GM19467 (cell line): ENCODE measurements around the gene MID1IP1.

Experiments
- ATAC-seq: cut with Tn5 transposase; IDR thresholded peaks from one replicate; pipeline ENCODE4 v1.9.1; 2021; ENCODE audit warnings: mild to moderate bottlenecking, moderate library complexity; ENCODE audit not compliant: unreplicated experiment

Gene MID1IP1, protein sequence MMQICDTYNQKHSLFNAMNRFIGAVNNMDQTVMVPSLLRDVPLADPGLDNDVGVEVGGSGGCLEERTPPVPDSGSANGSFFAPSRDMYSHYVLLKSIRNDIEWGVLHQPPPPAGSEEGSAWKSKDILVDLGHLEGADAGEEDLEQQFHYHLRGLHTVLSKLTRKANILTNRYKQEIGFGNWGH

DNA sequence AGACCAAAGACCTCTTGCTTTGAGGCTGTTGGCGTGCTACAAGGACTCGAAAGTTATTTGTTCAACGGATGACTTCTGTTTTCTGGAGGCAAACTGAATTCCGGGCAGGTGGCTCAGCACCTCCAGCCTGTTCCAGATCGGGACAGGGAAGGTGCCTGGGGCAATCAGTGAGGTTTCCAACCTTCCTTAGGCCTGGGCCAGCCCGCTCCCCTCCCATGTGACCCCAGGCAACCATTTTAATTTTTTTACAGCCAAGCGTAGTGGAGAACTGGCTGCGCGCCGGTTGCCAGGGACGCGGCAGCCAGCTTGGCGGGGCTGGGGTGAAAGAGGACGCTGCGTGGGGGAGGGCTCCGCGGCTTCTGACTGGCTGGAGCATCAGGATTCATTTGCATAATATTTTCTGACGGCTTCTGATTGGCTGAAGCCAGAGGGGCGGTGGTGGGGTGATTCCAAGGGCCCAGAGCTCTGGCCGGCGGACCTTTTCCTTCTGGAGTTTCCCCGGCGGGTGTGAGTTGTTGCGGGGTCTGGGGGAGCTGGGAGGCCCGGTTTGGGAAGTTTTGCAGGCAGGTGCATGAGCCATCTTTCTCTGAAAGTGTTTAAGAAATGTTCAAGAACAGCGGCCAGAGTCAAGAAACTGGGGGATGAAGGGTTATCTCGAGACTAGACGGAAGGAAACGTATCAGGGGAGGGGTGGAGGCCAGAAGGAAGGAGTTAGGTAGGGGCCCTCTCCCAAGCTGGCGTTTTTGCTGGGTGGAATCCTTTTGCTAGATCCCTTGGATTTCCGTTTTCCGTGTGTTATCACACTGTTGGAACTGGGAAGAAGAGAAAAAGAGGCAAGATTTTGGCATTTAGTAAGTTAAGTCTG, at the start of gene MID1IP1:
TSS of gene MID1IP1 (plus strand) at position 479 of the 865 bp plus-strand sequence. CDS start 3,488 bp downstream, outside the sequence.
- peak; percentile 48 for ATAC-seq

DNA sequence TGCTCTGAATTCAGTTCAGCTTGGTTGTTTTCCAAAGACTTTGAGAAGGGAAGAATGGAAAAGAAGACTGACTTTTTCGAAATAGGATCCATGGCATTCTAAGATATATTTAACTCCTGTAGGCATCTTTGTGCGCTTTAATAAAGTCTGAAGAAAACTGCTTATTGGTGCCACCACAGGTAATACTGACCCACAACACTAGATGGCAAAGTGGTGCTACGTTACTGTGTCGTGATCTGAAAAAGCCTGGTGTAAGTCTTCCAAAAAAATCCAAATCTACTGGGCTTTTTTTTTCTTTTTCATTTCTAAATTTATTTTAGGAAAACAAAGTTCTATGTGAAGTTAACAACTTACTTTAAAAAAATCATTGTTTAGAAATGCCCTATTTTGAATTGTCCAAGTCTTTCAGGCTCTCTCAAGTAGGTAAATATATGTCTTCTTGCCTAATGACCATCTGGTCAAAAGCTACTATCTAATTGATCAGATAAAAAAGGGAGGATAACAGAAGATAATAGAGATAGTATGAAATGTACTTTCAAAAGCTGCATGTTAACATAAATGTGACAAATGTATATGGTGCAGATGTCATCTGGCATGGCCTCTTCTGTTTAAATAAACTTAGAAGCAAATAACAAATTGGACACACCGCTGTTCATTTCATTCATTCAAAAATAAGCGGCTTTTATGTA, 47.0 kb upstream of the MID1IP1 start:
- no peak for ATAC-seq

GRCh38 chrX:38754818-38755718, 46.2 kb upstream of the MID1IP1 start:
- ATAC-seq = no peak

DNA sequence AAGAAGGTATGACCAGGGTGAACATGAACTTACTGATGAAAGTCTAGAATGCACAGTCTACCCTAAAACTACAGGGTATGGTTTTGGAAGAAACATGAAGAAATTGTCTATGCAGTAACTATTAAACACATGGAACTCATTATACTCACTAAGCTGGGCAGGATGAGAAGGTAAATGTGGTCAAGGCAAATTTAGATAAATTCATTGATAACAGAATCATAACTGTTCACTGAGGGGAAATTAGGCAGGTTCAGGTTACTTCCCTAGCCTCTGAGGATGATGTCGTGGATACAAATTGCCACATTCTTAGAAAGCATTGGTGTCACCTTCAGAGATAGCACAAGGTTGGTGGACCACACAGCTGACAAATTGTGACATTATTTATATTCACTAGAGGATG, 40.4 kb upstream of the MID1IP1 start:
- ATAC-seq = no peak

DNA sequence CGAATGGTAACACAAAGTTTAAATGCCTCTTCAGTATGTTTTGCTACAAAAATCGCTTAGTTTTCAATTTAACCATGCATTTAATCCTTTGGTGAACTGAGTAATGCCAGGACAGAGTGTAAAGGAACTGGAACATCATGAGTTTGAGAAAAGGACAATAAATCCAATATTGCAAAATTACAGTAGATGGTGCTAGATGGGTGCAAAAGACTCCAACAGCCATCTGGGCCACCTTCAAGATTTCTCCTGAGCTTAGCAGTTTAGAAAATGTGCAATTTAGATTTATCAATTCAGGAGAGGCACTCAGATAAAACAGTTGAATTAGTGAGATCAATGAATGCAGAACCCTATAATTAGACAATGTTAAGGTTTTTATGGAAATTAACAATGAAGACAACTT, 33.2 kb upstream of the MID1IP1 start:
- no peak for ATAC-seq

DNA sequence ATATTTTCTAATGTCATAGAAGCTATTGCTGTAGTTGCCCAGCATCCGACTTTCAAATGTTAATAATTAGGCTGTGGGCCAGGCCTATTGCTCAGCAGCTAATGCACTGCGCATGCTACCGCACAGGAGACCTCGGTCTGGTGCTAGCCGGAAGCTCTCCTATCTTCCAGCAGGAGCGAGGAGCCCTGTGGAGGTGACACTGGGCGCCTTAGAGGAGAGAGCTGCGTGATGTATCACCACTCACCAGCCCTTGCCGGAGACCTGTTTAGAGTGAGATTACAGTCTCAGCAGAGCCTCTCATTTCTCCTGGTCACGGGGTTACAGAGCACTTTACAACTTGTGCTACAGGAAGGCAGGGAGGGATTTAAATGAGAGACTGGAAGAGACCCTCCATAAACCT, 31.1 kb upstream of the MID1IP1 start:
- ATAC-seq = no peak

DNA sequence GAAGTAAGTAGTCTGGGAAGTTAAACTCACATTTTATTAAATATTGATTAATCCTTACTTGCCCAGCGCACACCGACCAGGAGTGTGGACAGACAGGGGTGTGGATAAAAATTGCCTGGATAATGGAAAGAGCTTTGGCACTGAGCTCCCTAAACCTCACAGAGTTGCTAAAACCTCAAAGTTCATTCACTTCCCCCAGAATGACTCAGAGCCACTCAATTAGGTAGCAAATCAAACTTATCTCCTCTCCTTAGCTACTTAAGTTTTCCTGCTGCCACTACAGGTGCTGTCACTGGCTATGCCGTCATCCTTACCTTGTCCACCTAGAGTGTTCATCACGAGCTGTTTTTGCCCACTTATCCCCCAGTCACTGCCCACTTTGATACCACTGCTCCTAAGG, 27.0 kb upstream of the MID1IP1 start:
- ATAC-seq = no peak

DNA sequence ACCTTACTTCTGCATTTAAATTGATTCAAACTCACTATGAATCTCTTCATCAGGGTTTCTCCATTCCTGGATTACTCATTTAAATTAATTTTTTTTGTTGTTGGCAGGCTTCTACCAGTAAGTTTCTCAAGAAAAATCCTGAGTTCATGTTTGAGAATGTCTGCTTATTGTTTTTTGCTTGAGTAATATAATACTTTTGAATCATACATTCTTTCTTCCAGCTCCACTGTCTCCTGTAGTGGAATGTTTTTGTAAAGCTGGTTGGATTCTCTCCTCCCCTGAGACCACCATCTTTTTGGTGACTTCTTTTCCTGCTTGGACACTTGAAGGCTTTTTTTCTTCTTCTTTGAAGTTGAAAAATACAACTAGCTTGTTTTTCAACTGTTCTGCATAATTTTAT, 4.3 kb upstream of the MID1IP1 start:
- ATAC-seq = no peak

DNA sequence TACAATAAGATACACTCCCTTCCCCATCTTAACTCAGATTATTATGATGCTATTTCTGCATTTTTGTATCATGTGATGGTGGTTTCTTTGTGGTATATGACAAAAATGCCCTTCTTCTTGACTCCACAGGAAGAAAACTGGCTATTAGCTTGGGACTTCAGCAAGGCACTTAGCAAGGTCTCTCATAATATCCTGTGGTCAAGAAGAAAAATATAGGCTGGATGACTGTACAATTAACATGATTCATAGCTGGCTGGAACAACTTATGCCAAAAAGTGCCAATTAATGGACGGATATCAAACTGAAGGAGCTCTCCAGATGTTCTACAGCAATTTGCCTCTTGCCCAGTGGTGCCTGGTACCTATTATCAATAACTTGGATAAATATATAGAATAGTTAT, 2.3 kb upstream of the MID1IP1 start:
- ATAC-seq = no peak

GRCh38 chrX:38799995-38800580, 1.2 kb upstream of the MID1IP1 start:
- ATAC-seq = no peak

- ATAC-seq = no peak
Observed at GRCh38 chrX:38803243-38803587, 2.0 kb downstream of the MID1IP1 start.

DNA sequence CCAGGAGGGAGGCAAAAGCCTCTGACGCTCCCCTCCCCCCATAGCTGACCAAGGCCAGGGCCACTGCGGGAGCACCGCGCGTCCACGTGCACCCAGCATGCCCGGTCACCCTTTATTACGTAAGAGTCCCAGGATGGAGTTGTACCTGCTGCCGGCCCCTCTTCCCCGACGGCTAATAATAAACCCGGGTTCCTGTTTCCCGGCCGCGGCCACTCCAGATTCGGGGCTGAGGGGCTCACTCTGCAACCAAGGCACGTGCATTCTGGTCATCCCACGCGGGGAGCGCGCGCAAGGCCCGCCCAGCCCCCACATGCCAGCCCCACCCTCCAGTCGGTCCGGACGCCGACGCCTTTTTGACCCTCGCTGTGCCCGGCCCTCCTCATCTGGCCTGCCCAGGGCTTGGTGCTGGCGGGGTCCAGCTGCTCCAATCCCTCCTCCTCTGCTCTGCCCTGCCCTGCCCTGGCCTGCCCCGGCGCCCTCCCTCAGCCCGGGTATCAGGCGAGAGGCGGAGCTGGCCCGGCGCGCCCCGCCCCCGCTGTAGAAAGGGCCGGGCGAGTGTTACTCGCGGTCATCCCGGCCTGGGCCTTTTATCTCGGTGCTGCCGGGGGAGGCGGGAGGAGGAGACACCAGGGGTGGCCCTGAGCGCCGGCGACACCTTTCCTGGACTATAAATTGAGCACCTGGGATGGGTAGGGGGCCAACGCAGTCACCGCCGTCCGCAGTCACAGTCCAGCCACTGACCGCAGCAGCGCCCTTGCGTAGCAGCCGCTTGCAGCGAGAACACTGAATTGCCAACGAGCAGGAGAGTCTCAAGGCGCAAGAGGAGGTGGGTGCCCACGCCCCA, 2.6 kb downstream of the MID1IP1 start:
- ATAC-seq = peak; percentile 53

GRCh38 chrX:38804432-38804681, 3.1 kb downstream of the MID1IP1 start:
- ATAC-seq = no peak

- ATAC-seq = no peak
Observed at GRCh38 chrX:38804682-38805431, 3.6 kb downstream of the MID1IP1 start.

GRCh38 chrX:38805432-38806389, 4.5 kb downstream of the MID1IP1 start:
- no peak for ATAC-seq

GRCh38 chrX:38806875-38807621, 5.8 kb downstream of the MID1IP1 start:
- no peak for ATAC-seq

GRCh38 chrX:38807873-38808272, 6.6 kb downstream of the MID1IP1 start:
- no peak for ATAC-seq
